Smooth muscle cell (in vitro differentiated cells): ENCODE data around the gene RASA3. TPM values are rescaled to one million over a fixed set of nuclear protein-coding genes. Genes with fewer than 3 reads are reported as not detected.

Experiments
- DNase-seq: peaks from one replicate; lab custom pipeline; 2025; ENCODE audit not compliant: unreplicated experiment; lab: John Stamatoyannopoulos, UW
- H2AFZ ChIP-seq: fragments of 200-600 bp; sonication (generic); 2 replicates; pipeline ENCODE4 v1.6.0; 2016; ENCODE audit warnings: antibody characterized with exemption, low read depth, mild to moderate bottlenecking
- H3F3A ChIP-seq: fragments of 200-600 bp; sonication (generic); 2 replicates; pipeline ENCODE4 v1.6.0; 2017; ENCODE audit warnings: antibody characterized with exemption, low read depth
- H3K27ac ChIP-seq: fragments of 200-600 bp; sonication (generic); 2 replicates; pipeline ENCODE4 v1.5.1; 2016; ENCODE audit warnings: low read depth, mild to moderate bottlenecking
- H3K27me3 ChIP-seq: fragments of 200-600 bp; sonication (generic); 2 replicates; pipeline ENCODE4 v1.6.1; 2016; ENCODE audit warnings: low read depth, mild to moderate bottlenecking
- H3K36me3 ChIP-seq: fragments of 200-600 bp; sonication (generic); 2 replicates; pipeline ENCODE4 v1.5.1; 2016; ENCODE audit warnings: low read depth
- H3K4me1 ChIP-seq: fragments of 200-600 bp; sonication (generic); 2 replicates; pipeline ENCODE4 v1.5.1; 2016; ENCODE audit warnings: low read depth
- H3K4me2 ChIP-seq: fragments of 200-600 bp; sonication (generic); 2 replicates; pipeline ENCODE4 v1.6.0; 2016; ENCODE audit warnings: mild to moderate bottlenecking
- H3K4me3 ChIP-seq: fragments of 200-600 bp; sonication (generic); 2 replicates; pipeline ENCODE4 v1.5.1; 2016; ENCODE audit warnings: mild to moderate bottlenecking
- H3K79me2 ChIP-seq: fragments of 200-600 bp; sonication (generic); 2 replicates; pipeline ENCODE4 v1.6.0; 2016; ENCODE audit warnings: low read depth, mild to moderate bottlenecking
- H3K9ac ChIP-seq: fragments of 200-600 bp; sonication (generic); 2 replicates; pipeline ENCODE4 v1.6.0; 2016; ENCODE audit warnings: low read depth
- H3K9me3 ChIP-seq: fragments of 200-600 bp; sonication (generic); replicated peaks from 2 replicates; pipeline ENCODE4 v1.5.1; 2016; ENCODE audit warnings: low read depth
- H4K20me1 ChIP-seq: fragments of 200-600 bp; sonication (generic); 2 replicates; pipeline ENCODE4 v1.6.0; 2016; ENCODE audit warnings: low read depth
- CTCF ChIP-seq: fragments of 200-600 bp; sonication (generic); IDR thresholded peaks from 2 replicates; pipeline ENCODE4 v1.5.1; 2017; ENCODE audit warnings: borderline replicate concordance, mild to moderate bottlenecking, antibody characterized with exemption; ENCODE audit not compliant: insufficient read depth, poor library complexity, severe bottlenecking
- WGBS: methylation state at CpG from one replicate; pipeline ENCODE4 v1.1.7; 2016; ENCODE audit warnings: low lambda C conversion rate; 5-methylcytosine and 5-hydroxymethylcytosine counted together
- polyA plus RNA-seq: library from polyadenylated mRNA; unstranded; fragments of >200 nt; fragmentation: Nextera tagmentation; extraction: Ambion mirVana; gene quantifications from 2 replicates; pipeline ENCODE4 v1.2.1, GENCODE V29; 2016
- total RNA-seq: library from RNA; depleted of rRNA; stranded (reverse); fragments of >200 nt; gene quantifications from 2 replicates; pipeline ENCODE4 v1.2.3, GENCODE V29; 2014

The RASA3 gene
- total and polyA plus RNA-seq, 2 experiments from 2014 or later: 21.3 to 26.8 TPM

GRCh38 chr13:114027826-114028225, 104.6 kb downstream of the RASA3 start:
- no peak overlapping the region for H2AFZ ChIP-seq

GRCh38 chr13:114027046-114027715, 105.2 kb downstream of the RASA3 start:
- H3K4me2 ChIP-seq: no peak overlapping the region
- TF ChIP-seq CTCF: no peak
- no peak for DNase-seq
- peaks cover 12% of the 10 kb centered on the region for H3K79me2 ChIP-seq
- H3K27ac ChIP-seq: no peak overlapping the region
- no peak overlapping the region for H3K4me3 ChIP-seq
- no peaks in the 10 kb centered on the region for H3K9me3 ChIP-seq
- no peaks in the 10 kb centered on the region for H3K36me3 ChIP-seq
- H2AFZ ChIP-seq: no peak overlapping the region
- H3K27me3 ChIP-seq: no peaks in the 10 kb centered on the region
- peaks cover 83% of the 10 kb centered on the region for H4K20me1 ChIP-seq
- H3K9ac ChIP-seq: no peak overlapping the region
- peaks cover 15% of the 10 kb centered on the region for H3K4me1 ChIP-seq
- no peaks in the 10 kb centered on the region for H3F3A ChIP-seq
- 88% methylated on average over 21 of the region's 21 CpGs for WGBS

More at GRCh38 chr13:114027826-114028225, 104.6 kb downstream of the RASA3 start:
- no peaks in the 10 kb centered on the region for H3K36me3 ChIP-seq
- H3K79me2 ChIP-seq: peaks cover 14% of the 10 kb centered on the region
- no peak for DNase-seq
- 99% methylated on average over 21 of the region's 21 CpGs for WGBS
- no peak for TF ChIP-seq CTCF
- H4K20me1 ChIP-seq: peaks cover 87% of the 10 kb centered on the region
- H3K9ac ChIP-seq: no peak overlapping the region
- peaks cover 15% of the 10 kb centered on the region for H3K4me1 ChIP-seq
- no peaks in the 10 kb centered on the region for H3F3A ChIP-seq
- no peak overlapping the region for H3K27ac ChIP-seq
- no peaks in the 10 kb centered on the region for H3K9me3 ChIP-seq
- H3K4me2 ChIP-seq: no peak overlapping the region
- H3K27me3 ChIP-seq: no peaks in the 10 kb centered on the region
- H3K4me3 ChIP-seq: no peak overlapping the region

GRCh38 chr13:114026481-114026880, 105.9 kb downstream of the RASA3 start:
- H3K4me3 ChIP-seq: no peak overlapping the region
- H3K27ac ChIP-seq: no peak overlapping the region
- no peak for DNase-seq
- no peak for TF ChIP-seq CTCF
- peaks cover 76% of the 10 kb centered on the region for H4K20me1 ChIP-seq
- H3K36me3 ChIP-seq: no peaks in the 10 kb centered on the region
- H3K4me1 ChIP-seq: peaks cover 15% of the 10 kb centered on the region
- no peak overlapping the region for H3K4me2 ChIP-seq
- H3K27me3 ChIP-seq: no peaks in the 10 kb centered on the region
- no peaks in the 10 kb centered on the region for H3F3A ChIP-seq
- no peak overlapping the region for H2AFZ ChIP-seq
- H3K9ac ChIP-seq: no peak overlapping the region
- peaks cover 8% of the 10 kb centered on the region for H3K79me2 ChIP-seq
- 99% methylated on average over 11 of the region's 11 CpGs for WGBS
- no peaks in the 10 kb centered on the region for H3K9me3 ChIP-seq
